NCI-H345 treated with DMSO at 0.1 percent for 48 hours (cell line): ENCODE measurements around the gene ATF4.
A peak's percentile ranks its signal among the peaks of the same experiment; 100 is the strongest.
"Not testable (repeated sequence)": the region's sequence is repeated elsewhere in the genome, so short reads cannot be mapped to it uniquely, and the experiment has no call there.

Experiments
- DNase-seq: peaks from one replicate; lab custom pipeline; 2025; ENCODE audit not compliant: unreplicated experiment; lab: John Stamatoyannopoulos, UW

ATF4 gene

GRCh38 chr22:39489094-39490068, 31.0 kb upstream of the ATF4 start:
- DNase-seq: no peak

- peak; percentile 19 for DNase-seq
Measured at GRCh38 chr22:39490135-39490798, 30.1 kb upstream of the ATF4 start.

GRCh38 chr22:39490966-39491680, 29.2 kb upstream of the ATF4 start:
- no peak for DNase-seq

GRCh38 chr22:39491696-39492095, 28.7 kb upstream of the ATF4 start:
- DNase-seq: no peak

GRCh38 chr22:39492186-39492585, 28.2 kb upstream of the ATF4 start:
- DNase-seq: no peak

- DNase-seq: no peak
Measured at GRCh38 chr22:39493759-39494158, 26.6 kb upstream of the ATF4 start.

GRCh38 chr22:39494471-39495120, 25.8 kb upstream of the ATF4 start:
- no peak for DNase-seq

GRCh38 chr22:39496131-39496838, 24.1 kb upstream of the ATF4 start:
- no peak for DNase-seq

- DNase-seq: no peak
Measured at GRCh38 chr22:39497429-39497828, 22.9 kb upstream of the ATF4 start.

GRCh38 chr22:39498368-39498767, 22.0 kb upstream of the ATF4 start:
- DNase-seq: peak; percentile 15

- DNase-seq: no peak
Measured at GRCh38 chr22:39498802-39499201, 21.6 kb upstream of the ATF4 start.

- no peak for DNase-seq
Measured at GRCh38 chr22:39500101-39500500, 20.3 kb upstream of the ATF4 start.

- no peak for DNase-seq
Measured at GRCh38 chr22:39501644-39502108, 18.7 kb upstream of the ATF4 start.

- DNase-seq: peak; percentile 64
Measured at GRCh38 chr22:39502109-39502788, 18.1 kb upstream of the ATF4 start, which contains the start of gene MIEF1. MIEF1 (plus strand) TSS chr22:39502290; CDS start chr22:39511295, 9,005 bp downstream.

- no peak for DNase-seq
Measured at GRCh38 chr22:39502789-39503409, 17.5 kb upstream of the ATF4 start.

- DNase-seq: no peak
Measured at GRCh38 chr22:39503630-39504029, 16.7 kb upstream of the ATF4 start.

GRCh38 chr22:39504071-39504470, 16.3 kb upstream of the ATF4 start:
- no peak for DNase-seq

- DNase-seq: not testable (repeated sequence)
Measured at GRCh38 chr22:39507021-39507420, 13.3 kb upstream of the ATF4 start.

- no peak for DNase-seq
Measured at GRCh38 chr22:39508393-39508792, 12.0 kb upstream of the ATF4 start.
